ENCODE results near the gene CDKL5.
"Not testable (repeated sequence)": the region's sequence is repeated elsewhere in the genome, so short reads cannot be mapped to it uniquely, and the experiment has no call there.

The CDKL5 gene

GRCh38 chrX:18426004-18426320, 554 bp downstream of the CDKL5 start:
- no peak for DNase-seq (ENCODE audit: extremely low read depth, low read depth)
- H3K4me3 ChIP-seq (replicated peaks; ENCODE audit: low read depth, low read length): peak overlapping the region; percentile 56
- TF ChIP-seq CTCF (IDR thresholded peaks at IDR 0.05; ENCODE audit: low read depth, low read length, missing control alignments): no peak

- H3K4me3 ChIP-seq (replicated peaks; ENCODE audit: low read depth, low read length): no peak overlapping the region
- no peak for DNase-seq (ENCODE audit: extremely low read depth, low read depth)
- no peak for TF ChIP-seq CTCF (IDR thresholded peaks at IDR 0.05; ENCODE audit: low read depth, low read length, missing control alignments)
Observed at GRCh38 chrX:18428006-18428405, 2.6 kb downstream of the CDKL5 start.

GRCh38 chrX:18433288-18433687, 7.9 kb downstream of the CDKL5 start:
- not testable (repeated sequence) for H3K4me3 ChIP-seq (replicated peaks; ENCODE audit: low read depth, low read length); DNase-seq (ENCODE audit: extremely low read depth, low read depth)

GRCh38 chrX:18434896-18435295, 9.5 kb downstream of the CDKL5 start:
- no peak for TF ChIP-seq CTCF (IDR thresholded peaks at IDR 0.05; ENCODE audit: low read depth, low read length, missing control alignments)
- H3K4me3 ChIP-seq (replicated peaks; ENCODE audit: low read depth, low read length): no peak overlapping the region
- DNase-seq (ENCODE audit: extremely low read depth, low read depth): no peak

DNA sequence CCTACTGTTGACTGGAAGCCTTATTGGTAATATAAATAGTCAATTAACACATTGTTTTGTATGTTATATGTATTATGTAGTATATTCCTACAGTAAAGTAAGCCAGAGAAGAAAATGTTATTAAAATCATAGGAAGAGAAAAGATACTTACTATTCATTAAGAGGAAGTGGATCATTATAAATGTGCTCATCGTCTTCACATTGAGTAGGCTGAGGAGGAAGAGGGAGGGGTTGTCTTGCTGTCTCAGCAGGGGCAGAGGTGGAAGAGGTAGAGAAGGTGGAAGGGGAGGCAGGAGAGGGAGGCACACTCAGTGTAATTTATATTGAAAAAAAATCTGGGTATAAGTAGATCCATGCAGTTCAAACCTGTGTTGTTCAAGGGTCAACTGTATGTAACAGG, 10.6 kb downstream of the CDKL5 start:
- TF ChIP-seq CTCF (IDR thresholded peaks at IDR 0.05; ENCODE audit: low read depth, low read length, missing control alignments): no peak
- DNase-seq (ENCODE audit: extremely low read depth, low read depth): no peak
- no peak overlapping the region for H3K4me3 ChIP-seq (replicated peaks; ENCODE audit: low read depth, low read length)

- H3K4me3 ChIP-seq (replicated peaks; ENCODE audit: low read depth, low read length): no peak overlapping the region
- DNase-seq (ENCODE audit: extremely low read depth, low read depth): no peak
- no peak for TF ChIP-seq CTCF (IDR thresholded peaks at IDR 0.05; ENCODE audit: low read depth, low read length, missing control alignments)
Observed at GRCh38 chrX:18440835-18441234, 15.4 kb downstream of the CDKL5 start.

- H3K4me3 ChIP-seq (replicated peaks; ENCODE audit: low read depth, low read length): no peak overlapping the region
- no peak for TF ChIP-seq CTCF (IDR thresholded peaks at IDR 0.05; ENCODE audit: low read depth, low read length, missing control alignments)
- no peak for DNase-seq (ENCODE audit: extremely low read depth, low read depth)
Observed at GRCh38 chrX:18441780-18442367, 16.5 kb downstream of the CDKL5 start.

All from HFF-Myc (cell line).